Activated CD4-positive, alpha-beta memory T cell treated with anti-CD3 and anti-CD28 coated beads for 36 hours (primary cell): ENCODE measurements around the gene STARD8. TPM values are rescaled to one million over a fixed set of nuclear protein-coding genes. Genes with fewer than 3 reads are reported as not detected.

Experiments
- total RNA-seq, 2 experiments: library from RNA; stranded (reverse); gene quantifications; one replicate each; pipeline ENCODE4 v1.2.3, GENCODE V29; 2021

The STARD8 gene
- total RNA-seq, 2 experiments from 2014 or later: 0.57 to 0.80 TPM

Other genes with a start within 250 kb of the STARD8 start
- under 1 TPM; 0.21 to 0.46 TPM for gene OPHN1, start 214.2 kb upstream of the STARD8 start, total RNA-seq
- gene YIPF6, start 148.6 kb upstream of the STARD8 start, total RNA-seq: 10 to 100 TPM; 24.2 to 26.1 TPM
- 1 to 10 TPM; 4.6 to 4.8 TPM for gene EFNB1, start 181.4 kb downstream of the STARD8 start, total RNA-seq